MCF 10A (cell line): ENCODE data around the gene DDRGK1. TPM values are rescaled to one million over a fixed set of nuclear protein-coding genes. Genes with fewer than 3 reads are reported as not detected.

Experiments
- BruUV-seq: library from RNA; stranded (reverse); fragments of 400-500 nt; replicated peaks from 2 replicates; lab custom pipeline; 2021; lab: Mats Ljungman, UMichigan
- CTCF ChIA-PET: fragments of 300-600 bp; sonication (Branson Sonifier 250); formaldehyde crosslinking; extraction: SDS; loops from one replicate; lab custom pipeline; 2021; ENCODE audit warnings: antibody characterized with exemption, inconsistent platforms; lab: Yijun Ruan, JAX
- POLR2A ChIA-PET: fragments of 300-600, 350-650 bp; sonication (Branson Sonifier 250); formaldehyde crosslinking; extraction: SDS; loops from one replicate; lab custom pipeline; 2020; ENCODE audit warnings: antibody characterized with exemption, inconsistent platforms; lab: Yijun Ruan, JAX
- DNase-seq: peaks from one replicate; pipeline ENCODE4 v3.0.0-alpha.2; 2018; ENCODE audit not compliant: unreplicated experiment
- H3K27ac Mint-ChIP-seq: one replicate; pipeline ENCODE4 v1.8.0; 2022; ENCODE audit warnings: mild to moderate bottlenecking, low read depth, mixed read lengths; ENCODE audit not compliant: unreplicated experiment
- H3K27me3 Mint-ChIP-seq: one replicate; pipeline ENCODE4 v1.8.0; 2022; ENCODE audit warnings: mixed read lengths; ENCODE audit not compliant: insufficient read depth, unreplicated experiment
- H3K36me3 Mint-ChIP-seq: one replicate; pipeline ENCODE4 v1.8.0; 2022; ENCODE audit warnings: mild to moderate bottlenecking, moderate library complexity, mixed read lengths; ENCODE audit not compliant: insufficient read depth, unreplicated experiment
- H3K4me1 Mint-ChIP-seq: one replicate; pipeline ENCODE4 v1.8.0; 2022; ENCODE audit warnings: mixed read lengths; ENCODE audit not compliant: insufficient read depth, unreplicated experiment
- H3K4me3 Mint-ChIP-seq: one replicate; pipeline ENCODE4 v1.8.0; 2022; ENCODE audit warnings: mild to moderate bottlenecking, moderate library complexity, mixed read lengths; ENCODE audit not compliant: unreplicated experiment
- H3K9me3 Mint-ChIP-seq: one replicate; pipeline ENCODE4 v1.8.0; 2022; ENCODE audit warnings: mixed read lengths; ENCODE audit not compliant: unreplicated experiment
- intact Hi-C: fragments of 100-400 bp; cut with micrococcal nuclease; formaldehyde crosslinking; loops from 2 replicates; pipeline ENCODE4 v1.14.1; 2022
- total RNA-seq: library from RNA; stranded (reverse); gene quantifications from 2 replicates; pipeline ENCODE4 v1.2.3, GENCODE V29; 2022
- TF ChIP-seq, protein P1 (sequence below): fragments of 200-600 bp; IDR thresholded peaks from one replicate; pipeline ENCODE4 v1.8.0; 2022; ENCODE audit warnings: antibody characterized with exemption, mild to moderate bottlenecking; ENCODE audit not compliant: unreplicated experiment

The DDRGK1 gene
- total RNA-seq, 1 experiment from 2014 or later = 116 TPM

DNA sequence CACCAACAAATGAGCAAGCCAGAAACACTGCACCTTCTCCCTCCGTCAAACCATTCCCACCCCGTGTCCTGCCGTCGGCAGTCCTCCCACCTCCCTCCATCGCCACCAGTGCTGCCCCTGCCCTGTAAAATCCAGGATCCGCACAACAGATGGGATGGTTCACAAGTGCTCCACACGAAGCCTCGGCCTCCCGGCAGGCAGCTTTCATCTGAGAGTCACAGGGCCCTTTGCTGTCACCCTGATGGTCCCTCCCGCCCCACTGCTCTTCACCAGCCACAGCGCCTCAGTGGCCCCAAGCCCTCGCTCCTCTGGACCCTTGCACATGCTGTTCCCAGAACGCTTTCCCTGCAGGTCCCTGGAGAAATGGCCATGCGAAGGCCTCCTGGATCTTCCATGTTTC, 22.4 kb upstream of the DDRGK1 start:
- TF ChIP-seq, protein P1, sequence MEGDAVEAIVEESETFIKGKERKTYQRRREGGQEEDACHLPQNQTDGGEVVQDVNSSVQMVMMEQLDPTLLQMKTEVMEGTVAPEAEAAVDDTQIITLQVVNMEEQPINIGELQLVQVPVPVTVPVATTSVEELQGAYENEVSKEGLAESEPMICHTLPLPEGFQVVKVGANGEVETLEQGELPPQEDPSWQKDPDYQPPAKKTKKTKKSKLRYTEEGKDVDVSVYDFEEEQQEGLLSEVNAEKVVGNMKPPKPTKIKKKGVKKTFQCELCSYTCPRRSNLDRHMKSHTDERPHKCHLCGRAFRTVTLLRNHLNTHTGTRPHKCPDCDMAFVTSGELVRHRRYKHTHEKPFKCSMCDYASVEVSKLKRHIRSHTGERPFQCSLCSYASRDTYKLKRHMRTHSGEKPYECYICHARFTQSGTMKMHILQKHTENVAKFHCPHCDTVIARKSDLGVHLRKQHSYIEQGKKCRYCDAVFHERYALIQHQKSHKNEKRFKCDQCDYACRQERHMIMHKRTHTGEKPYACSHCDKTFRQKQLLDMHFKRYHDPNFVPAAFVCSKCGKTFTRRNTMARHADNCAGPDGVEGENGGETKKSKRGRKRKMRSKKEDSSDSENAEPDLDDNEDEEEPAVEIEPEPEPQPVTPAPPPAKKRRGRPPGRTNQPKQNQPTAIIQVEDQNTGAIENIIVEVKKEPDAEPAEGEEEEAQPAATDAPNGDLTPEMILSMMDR = no peak
- POLR2A ChIA-PET = interaction anchor here (0.7 to 1.0 kb wide), 2 partner anchors 17 to 67 kb away, joined by 4 to 7 read pairs; partner anchors contain the start of genes FASTKD5, ITPA and UBOX5
- Mint-ChIP-seq H3K4me1 (peaks cover under 1% of the 10 kb centered on the region), H3K4me3 (no peak overlapping the region), H3K9me3 (no peaks in the 10 kb centered on the region), H3K36me3 (peaks cover 12% of the 10 kb centered on the region), H3K27me3 (no peaks in the 10 kb centered on the region), H3K27ac (no peak overlapping the region)
- no TSS peak for BruUV-seq
- no peak for DNase-seq
- CTCF ChIA-PET = interaction anchor here (1.4 kb wide), 1 partner anchor 9 kb away, joined by 6 read pairs; no protein-coding TSS in a partner anchor
- intact Hi-C loops = no loop called here

DNA sequence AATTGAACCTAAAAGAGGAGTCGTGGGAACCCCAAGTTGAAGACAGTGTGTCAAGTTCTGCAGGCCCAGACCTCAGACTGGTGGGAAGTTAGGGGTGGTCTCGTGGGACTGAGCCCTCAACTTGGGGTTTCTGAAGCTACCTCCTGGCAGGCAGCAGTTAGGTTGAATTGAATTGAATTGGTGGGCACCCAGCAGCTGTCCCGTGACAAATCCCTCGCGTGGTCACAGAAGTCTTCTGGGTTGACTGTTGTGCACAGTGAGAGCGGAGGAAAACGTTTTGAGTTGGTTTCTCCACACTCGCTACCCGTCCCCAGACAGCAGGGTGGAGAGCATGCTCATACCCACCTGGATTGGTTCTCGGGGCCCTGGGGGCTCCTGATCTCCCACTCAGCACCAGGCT, 21.6 kb upstream of the DDRGK1 start:
- Mint-ChIP-seq H3K4me3 (no peak overlapping the region), H3K27me3 (no peaks in the 10 kb centered on the region), H3K27ac (no peak overlapping the region), H3K9me3 (no peaks in the 10 kb centered on the region), H3K36me3 (peaks cover 20% of the 10 kb centered on the region), H3K4me1 (peaks cover 4% of the 10 kb centered on the region)
- no TSS peak for BruUV-seq
- intact Hi-C loops = no loop called here
- POLR2A ChIA-PET = interaction anchor here (0.7 to 2.2 kb wide), 4 partner anchors 11 to 91 kb away, joined by 3 to 10 read pairs (median 5); partner anchors contain the start of gene SLC4A11
- DNase-seq = no peak
- TF ChIP-seq, protein P1 = no peak
- CTCF ChIA-PET = no interaction called here

DNA sequence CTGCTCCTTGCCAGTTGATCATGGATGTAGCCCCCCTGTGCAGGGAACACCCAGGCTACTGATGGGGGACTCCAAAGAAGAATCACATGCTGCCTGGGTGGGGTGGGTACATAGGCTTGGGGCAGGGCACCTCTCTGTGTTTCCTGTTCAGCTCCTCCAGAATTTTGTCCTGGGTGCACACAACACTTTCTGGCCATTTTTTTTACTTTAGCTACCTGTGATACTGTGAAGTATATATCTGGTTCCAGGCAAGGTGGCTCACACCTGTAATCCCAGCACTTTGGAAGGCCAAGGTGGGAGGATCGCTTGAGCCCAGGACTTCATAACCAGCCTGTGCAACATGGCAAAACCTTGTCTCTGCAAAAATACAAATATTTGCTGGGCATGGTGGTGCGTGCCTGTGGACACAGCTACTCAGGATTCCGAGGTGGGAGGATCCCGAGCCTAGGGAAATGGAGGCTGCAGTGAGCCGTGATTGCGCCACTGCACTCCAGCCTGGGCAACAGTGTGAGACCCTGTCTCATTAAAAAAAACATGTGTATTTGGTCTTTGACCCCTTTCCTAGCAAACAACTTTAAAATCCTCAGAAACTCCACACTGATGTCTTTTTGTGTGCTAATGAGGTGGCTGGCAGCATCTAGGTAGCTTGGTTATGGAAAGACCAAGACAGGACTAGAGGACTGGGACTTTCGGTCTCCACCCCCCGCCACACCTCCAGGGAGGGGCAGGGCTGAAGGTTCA, 20.4 kb upstream of the DDRGK1 start:
- Mint-ChIP-seq H3K4me3 (no peak overlapping the region), H3K4me1 (peaks cover 4% of the 10 kb centered on the region), H3K27ac (no peak overlapping the region), H3K9me3 (no peaks in the 10 kb centered on the region), H3K36me3 (peaks cover 32% of the 10 kb centered on the region), H3K27me3 (no peaks in the 10 kb centered on the region)
- intact Hi-C loops = no loop called here
- BruUV-seq = no TSS peak
- ChIA-PET POLR2A (interaction anchor here (0.5 to 2.2 kb wide), 11 partner anchors 8 to 169 kb away, joined by 3 to 10 read pairs (median 4); partner anchors contain the start of gene SLC4A11), CTCF (interaction anchor here (0.7 to 0.8 kb wide), 2 partner anchors 90 to 105 kb away, joined by 3 to 4 read pairs; no protein-coding TSS in a partner anchor)
- DNase-seq = no peak
- TF ChIP-seq, protein P1 = no peak

DNA sequence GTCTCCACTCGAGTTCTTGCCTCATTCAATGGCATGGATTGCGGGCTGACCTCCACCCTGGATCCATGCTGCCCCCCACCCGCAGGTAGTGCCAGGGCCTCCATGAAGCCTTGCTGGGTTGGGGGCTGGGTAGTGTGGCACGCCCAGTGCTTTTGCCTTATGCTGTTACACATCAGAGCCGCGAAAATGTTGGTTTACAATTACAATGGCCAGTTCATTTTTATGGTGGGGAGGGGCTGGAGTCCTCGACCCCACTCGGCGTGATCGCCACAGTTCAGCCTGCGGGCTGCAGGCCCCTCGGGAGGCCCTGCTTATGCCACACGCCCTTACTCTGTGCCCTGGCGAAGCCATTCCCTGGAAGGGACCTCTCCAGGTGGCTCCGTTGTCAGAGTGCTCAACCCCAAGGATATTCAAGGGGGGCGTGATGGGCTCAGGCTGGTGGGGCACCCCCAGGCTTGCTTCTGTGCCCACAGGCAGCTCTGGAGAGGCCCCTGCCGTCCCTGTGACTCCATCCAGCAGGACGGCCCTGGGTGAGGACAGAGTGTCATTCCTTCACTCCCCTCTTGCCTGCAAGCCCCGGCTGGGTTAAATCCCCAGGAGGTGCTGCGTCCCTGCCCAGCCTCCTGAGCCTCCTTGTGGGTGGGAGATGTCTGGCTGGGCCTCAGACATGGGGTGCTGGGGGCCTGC, 19.7 kb upstream of the DDRGK1 start:
- intact Hi-C loops = no loop called here
- TF ChIP-seq, protein P1 = no peak
- DNase-seq = no peak
- BruUV-seq = no TSS peak
- H3K9me3 Mint-ChIP-seq = no peaks in the 10 kb centered on the region
- POLR2A ChIA-PET = interaction anchor here (0.5 to 2.2 kb wide), 11 partner anchors 7 to 170 kb away, joined by 3 to 10 read pairs (median 4); partner anchors contain the start of genes ITPA and SLC4A11
- CTCF ChIA-PET = interaction anchor here (0.8 to 11.5 kb wide), 3 partner anchors 8 to 91 kb away, joined by 3 to 192 read pairs (median 5); no protein-coding TSS in a partner anchor
- no peak overlapping the region for H3K4me3 Mint-ChIP-seq
- H3K4me1 Mint-ChIP-seq = peaks cover 4% of the 10 kb centered on the region
- no peaks in the 10 kb centered on the region for H3K27me3 Mint-ChIP-seq
- peaks cover 32% of the 10 kb centered on the region for H3K36me3 Mint-ChIP-seq
- no peak overlapping the region for H3K27ac Mint-ChIP-seq
